Stomach (tissue), 4 donors: Measurements from ENCODE around the gene LCN12.
"Not testable (repeated sequence)": the region's sequence is repeated elsewhere in the genome, so short reads cannot be mapped to it uniquely, and the experiment has no call there.

Source experiments
- EP300 ChIP-seq: sonication (generic); formaldehyde crosslinking; IDR thresholded peaks from one replicate; pipeline ENCODE4 v1.6.1; 2017; ENCODE audit warnings: antibody characterized with exemption
- POLR2A ChIP-seq, 4 donors: fragments of 450-650 bp; IDR thresholded peaks; one replicate each; pipeline ENCODE4 v1.6.1; 2016; ENCODE audit warnings: antibody characterized with exemption in 4 of 4, control low read depth in 2 of 4, mild to moderate bottlenecking in 1 of 4, moderate library complexity in 1 of 4
- POLR2AphosphoS5 ChIP-seq, 3 donors: sonication (generic); formaldehyde crosslinking; IDR thresholded peaks; one replicate each; pipeline ENCODE4 v1.6.1; 2016; ENCODE audit warnings: antibody characterized with exemption in 3 of 3
- TF ChIP-seq, protein P1 (sequence below), 7 experiments: fragments of 450-650 bp in 4 of 7; fragments of 200-600 bp in 3 of 7; sonication (generic) in 3 of 7; IDR thresholded peaks; one replicate each; pipeline ENCODE4 v1.5.1; 2016 to 2019; ENCODE audit warnings: antibody characterized with exemption in 7 of 7, control low read depth in 2 of 7, mild to moderate bottlenecking in 1 of 7

DNA sequence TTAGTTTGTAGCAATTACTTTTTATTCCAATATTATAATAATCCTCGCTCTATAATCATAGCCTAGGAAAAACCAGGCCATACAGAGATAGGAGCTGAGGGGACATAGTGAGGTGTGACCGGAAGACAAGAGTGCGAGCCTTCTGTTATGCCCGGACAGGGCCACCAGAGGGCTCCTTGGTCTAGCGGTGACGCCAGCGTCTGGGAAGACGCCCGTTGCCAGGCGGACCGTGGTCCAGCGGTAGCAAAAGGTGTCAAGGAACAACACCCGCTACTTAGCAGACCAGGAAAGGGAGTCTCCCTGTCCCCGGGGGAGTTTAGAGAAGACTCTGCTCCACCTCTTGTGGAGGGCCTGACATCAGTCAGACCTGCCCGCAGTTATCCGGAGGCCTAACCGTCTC is 52.2 kb downstream of the LCN12 start:
- TF ChIP-seq, protein P1, sequence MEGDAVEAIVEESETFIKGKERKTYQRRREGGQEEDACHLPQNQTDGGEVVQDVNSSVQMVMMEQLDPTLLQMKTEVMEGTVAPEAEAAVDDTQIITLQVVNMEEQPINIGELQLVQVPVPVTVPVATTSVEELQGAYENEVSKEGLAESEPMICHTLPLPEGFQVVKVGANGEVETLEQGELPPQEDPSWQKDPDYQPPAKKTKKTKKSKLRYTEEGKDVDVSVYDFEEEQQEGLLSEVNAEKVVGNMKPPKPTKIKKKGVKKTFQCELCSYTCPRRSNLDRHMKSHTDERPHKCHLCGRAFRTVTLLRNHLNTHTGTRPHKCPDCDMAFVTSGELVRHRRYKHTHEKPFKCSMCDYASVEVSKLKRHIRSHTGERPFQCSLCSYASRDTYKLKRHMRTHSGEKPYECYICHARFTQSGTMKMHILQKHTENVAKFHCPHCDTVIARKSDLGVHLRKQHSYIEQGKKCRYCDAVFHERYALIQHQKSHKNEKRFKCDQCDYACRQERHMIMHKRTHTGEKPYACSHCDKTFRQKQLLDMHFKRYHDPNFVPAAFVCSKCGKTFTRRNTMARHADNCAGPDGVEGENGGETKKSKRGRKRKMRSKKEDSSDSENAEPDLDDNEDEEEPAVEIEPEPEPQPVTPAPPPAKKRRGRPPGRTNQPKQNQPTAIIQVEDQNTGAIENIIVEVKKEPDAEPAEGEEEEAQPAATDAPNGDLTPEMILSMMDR (IDR thresholded peaks at IDR 0.05): peak in 4 of 7 experiments; percentile 18 to 46 (median 38)
- TF ChIP-seq POLR2AphosphoS5 (IDR thresholded peaks at IDR 0.05); EP300; POLR2A (IDR thresholded peaks at IDR 0.05): not testable (repeated sequence)
